Smooth muscle cell (in vitro differentiated cells): ENCODE measurements around the gene ARHGAP8. TPM values are rescaled to one million over a fixed set of nuclear protein-coding genes. Genes with fewer than 3 reads are reported as not detected.

Source experiments
- DNase-seq: peaks from one replicate; lab custom pipeline; 2025; ENCODE audit not compliant: unreplicated experiment; lab: John Stamatoyannopoulos, UW
- H2AFZ ChIP-seq: fragments of 200-600 bp; sonication (generic); 2 replicates; pipeline ENCODE4 v1.6.0; 2016; ENCODE audit warnings: antibody characterized with exemption, low read depth, mild to moderate bottlenecking
- H3F3A ChIP-seq: fragments of 200-600 bp; sonication (generic); 2 replicates; pipeline ENCODE4 v1.6.0; 2017; ENCODE audit warnings: antibody characterized with exemption, low read depth
- H3K27ac ChIP-seq: fragments of 200-600 bp; sonication (generic); 2 replicates; pipeline ENCODE4 v1.5.1; 2016; ENCODE audit warnings: low read depth, mild to moderate bottlenecking
- H3K27me3 ChIP-seq: fragments of 200-600 bp; sonication (generic); 2 replicates; pipeline ENCODE4 v1.6.1; 2016; ENCODE audit warnings: low read depth, mild to moderate bottlenecking
- H3K36me3 ChIP-seq: fragments of 200-600 bp; sonication (generic); 2 replicates; pipeline ENCODE4 v1.5.1; 2016; ENCODE audit warnings: low read depth
- H3K4me1 ChIP-seq: fragments of 200-600 bp; sonication (generic); 2 replicates; pipeline ENCODE4 v1.5.1; 2016; ENCODE audit warnings: low read depth
- H3K4me2 ChIP-seq: fragments of 200-600 bp; sonication (generic); 2 replicates; pipeline ENCODE4 v1.6.0; 2016; ENCODE audit warnings: mild to moderate bottlenecking
- H3K4me3 ChIP-seq: fragments of 200-600 bp; sonication (generic); 2 replicates; pipeline ENCODE4 v1.5.1; 2016; ENCODE audit warnings: mild to moderate bottlenecking
- H3K79me2 ChIP-seq: fragments of 200-600 bp; sonication (generic); 2 replicates; pipeline ENCODE4 v1.6.0; 2016; ENCODE audit warnings: low read depth, mild to moderate bottlenecking
- H3K9ac ChIP-seq: fragments of 200-600 bp; sonication (generic); 2 replicates; pipeline ENCODE4 v1.6.0; 2016; ENCODE audit warnings: low read depth
- H3K9me3 ChIP-seq: fragments of 200-600 bp; sonication (generic); replicated peaks from 2 replicates; pipeline ENCODE4 v1.5.1; 2016; ENCODE audit warnings: low read depth
- H4K20me1 ChIP-seq: fragments of 200-600 bp; sonication (generic); 2 replicates; pipeline ENCODE4 v1.6.0; 2016; ENCODE audit warnings: low read depth
- CTCF ChIP-seq: fragments of 200-600 bp; sonication (generic); IDR thresholded peaks from 2 replicates; pipeline ENCODE4 v1.5.1; 2017; ENCODE audit warnings: borderline replicate concordance, mild to moderate bottlenecking, antibody characterized with exemption; ENCODE audit not compliant: insufficient read depth, poor library complexity, severe bottlenecking
- WGBS: methylation state at CpG from one replicate; pipeline ENCODE4 v1.1.7; 2016; ENCODE audit warnings: low lambda C conversion rate; 5-methylcytosine and 5-hydroxymethylcytosine counted together
- polyA plus RNA-seq: library from polyadenylated mRNA; unstranded; fragments of >200 nt; fragmentation: Nextera tagmentation; extraction: Ambion mirVana; gene quantifications from 2 replicates; pipeline ENCODE4 v1.2.1, GENCODE V29; 2016
- total RNA-seq: library from RNA; depleted of rRNA; stranded (reverse); fragments of >200 nt; gene quantifications from 2 replicates; pipeline ENCODE4 v1.2.3, GENCODE V29; 2014

ARHGAP8 gene
- total and polyA plus RNA-seq, 2 experiments from 2014 or later = 5.8 to 11.4 TPM

DNA sequence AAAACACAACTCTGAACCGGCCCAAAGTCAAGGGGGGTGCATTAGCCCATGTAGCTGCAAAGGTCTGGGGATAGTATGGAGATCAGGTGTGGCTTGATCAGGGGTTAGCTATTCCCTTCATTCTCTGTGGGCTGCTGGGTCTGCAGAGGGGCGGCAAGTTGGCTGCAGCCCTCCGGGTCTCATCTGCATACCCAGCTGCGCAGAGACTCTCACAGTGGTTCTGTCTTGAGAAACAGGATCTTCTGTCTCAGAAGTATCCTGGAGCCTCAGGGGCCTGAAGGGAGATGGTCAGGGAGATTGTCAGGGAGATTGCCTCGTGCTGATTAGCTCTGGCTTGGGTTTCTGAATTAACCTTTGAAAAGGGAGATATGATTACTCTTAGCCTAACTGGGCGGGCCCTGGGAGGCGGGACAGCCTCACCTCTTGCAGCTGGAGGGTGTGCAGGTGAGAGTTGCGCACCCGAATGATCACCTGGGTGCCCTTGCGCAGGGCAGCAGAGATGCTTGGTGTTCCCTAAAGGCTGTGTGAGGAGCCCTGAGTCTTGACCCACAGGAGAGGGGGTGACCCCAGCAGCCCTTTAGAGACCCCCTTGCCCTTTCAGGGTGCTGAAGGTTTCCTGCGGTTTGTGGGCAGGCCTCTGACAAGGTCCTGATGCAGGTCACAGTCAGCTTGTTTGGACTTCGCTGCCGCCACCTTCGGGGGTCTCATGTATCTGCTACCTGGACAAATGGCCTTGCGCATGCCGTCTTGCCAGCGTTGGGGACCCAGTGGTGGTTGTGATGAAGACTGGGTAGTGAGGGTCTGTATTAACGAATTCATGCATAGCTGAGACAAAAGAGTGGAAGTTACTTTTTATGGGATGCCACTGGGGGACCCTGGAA lies 7.3 kb downstream of the ARHGAP8 start:
- H3K27ac ChIP-seq = no peak overlapping the region
- no peak for TF ChIP-seq CTCF
- H3K9me3 ChIP-seq = no peaks in the 10 kb centered on the region
- H2AFZ ChIP-seq = no peak overlapping the region
- no peak overlapping the region for H3K4me3 ChIP-seq
- H3K27me3 ChIP-seq = no peaks in the 10 kb centered on the region
- H3K4me2 ChIP-seq = no peak overlapping the region
- no peaks in the 10 kb centered on the region for H3K4me1 ChIP-seq
- no peaks in the 10 kb centered on the region for H3F3A ChIP-seq
- no peak overlapping the region for H3K9ac ChIP-seq
- no peaks in the 10 kb centered on the region for H3K79me2 ChIP-seq
- H3K36me3 ChIP-seq = no peaks in the 10 kb centered on the region
- peaks cover 11% of the 10 kb centered on the region for H4K20me1 ChIP-seq
- 88% methylated on average over 18 of the region's 18 CpGs for WGBS
- no peak for DNase-seq

DNA sequence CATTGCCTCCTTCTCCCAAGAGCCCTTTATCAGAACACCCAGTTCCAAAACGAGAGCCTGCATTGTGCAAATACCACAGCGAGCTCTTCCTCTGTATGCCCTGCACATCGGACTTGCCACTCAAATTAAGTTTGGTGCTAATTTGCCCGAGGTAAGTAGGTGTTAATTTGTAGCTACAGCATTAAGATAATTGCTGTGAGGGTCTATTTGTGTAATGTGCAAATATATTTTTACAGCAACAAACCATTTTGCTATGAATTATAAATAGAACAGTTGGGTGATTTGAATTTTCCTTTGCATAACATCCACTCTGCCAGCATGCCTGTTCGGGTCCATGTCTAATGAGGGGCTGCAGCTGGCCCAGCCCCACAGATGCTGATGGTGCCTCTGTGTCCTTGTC lies 8.1 kb downstream of the ARHGAP8 start:
- no peaks in the 10 kb centered on the region for H3F3A ChIP-seq
- H3K9me3 ChIP-seq = no peaks in the 10 kb centered on the region
- no peak overlapping the region for H3K9ac ChIP-seq
- H3K4me3 ChIP-seq = no peak overlapping the region
- DNase-seq = no peak
- 84% methylated on average over 5 of the region's 5 CpGs for WGBS
- H3K27me3 ChIP-seq = no peaks in the 10 kb centered on the region
- H3K27ac ChIP-seq = no peak overlapping the region
- peaks cover 16% of the 10 kb centered on the region for H4K20me1 ChIP-seq
- no peaks in the 10 kb centered on the region for H3K36me3 ChIP-seq
- H2AFZ ChIP-seq = no peak overlapping the region
- TF ChIP-seq CTCF = no peak
- H3K79me2 ChIP-seq = no peaks in the 10 kb centered on the region
- H3K4me1 ChIP-seq = no peaks in the 10 kb centered on the region
- H3K4me2 ChIP-seq = no peak overlapping the region

DNA sequence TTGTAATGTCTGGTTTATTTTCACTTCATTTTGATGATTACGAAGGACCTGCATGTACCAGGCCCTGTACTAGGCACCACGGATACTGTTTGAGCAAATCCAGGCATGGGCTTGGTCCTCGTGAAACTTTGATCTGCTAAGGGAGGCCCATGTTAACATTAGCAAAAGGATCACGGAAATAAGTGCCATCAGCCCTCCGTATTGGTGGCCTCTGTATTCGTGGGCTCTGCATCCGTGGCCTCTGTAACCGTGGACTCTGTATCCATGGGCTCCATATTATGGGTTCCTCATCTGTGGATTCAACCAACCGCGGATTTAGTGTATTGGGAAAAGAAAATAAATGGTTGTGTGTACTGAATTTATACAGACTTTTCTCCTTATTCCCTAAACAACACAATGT lies 8.7 kb downstream of the ARHGAP8 start:
- H3K79me2 ChIP-seq = no peaks in the 10 kb centered on the region

More for the DNA sequence above, 8.7 kb downstream of the ARHGAP8 start:
- Histone ChIP-seq H2AFZ (no peak overlapping the region), H3K27me3 (no peaks in the 10 kb centered on the region), H3K4me2 (no peak overlapping the region), H3K36me3 (no peaks in the 10 kb centered on the region), H3K27ac (no peak overlapping the region), H3K4me1 (no peaks in the 10 kb centered on the region), H3K4me3 (no peak overlapping the region), H3F3A (no peaks in the 10 kb centered on the region), H4K20me1 (peaks cover 16% of the 10 kb centered on the region), H3K9me3 (no peaks in the 10 kb centered on the region), H3K9ac (no peak overlapping the region)
- no peak for DNase-seq
- no peak for TF ChIP-seq CTCF
- WGBS = 88% methylated on average over 10 of the region's 10 CpGs
